ENCODE results near the gene TMEM234. TPM values are rescaled to one million over a fixed set of nuclear protein-coding genes. Genes with fewer than 3 reads are reported as not detected.
"Not testable (repeated sequence)": the region's sequence is repeated elsewhere in the genome, so short reads cannot be mapped to it uniquely, and the experiment has no call there.

TMEM234 gene
- total and polyA plus RNA-seq, 2 donors from 2014 or later = 20.5 to 39.4 TPM

GRCh38 chr1:32265846-32266245 is 43.7 kb upstream of the TMEM234 start:
- H3K27ac ChIP-seq (ENCODE audit: low read depth in 2 of 2, low read length in 2 of 2) = no peak overlapping the region
- H3K4me1 ChIP-seq (ENCODE audit: control insufficient read depth in 2 of 3, insufficient read depth in 2 of 3, low read depth in 1 of 3, low read length in 3 of 3) = peaks cover 0 to 4% (median 0%) of the 10 kb centered on the region in 3 donors
- H3K4me3 ChIP-seq (ENCODE audit: low read length in 3 of 3) = no peak overlapping the region
- H3K9ac ChIP-seq (ENCODE audit: low read length in 3 of 3) = no peak overlapping the region
- H3K36me3 ChIP-seq (ENCODE audit: control insufficient read depth in 2 of 3, insufficient read depth in 3 of 3, low read length in 3 of 3) = no peaks in the 10 kb centered on the region
- H3K9me3 ChIP-seq (ENCODE audit: control insufficient read depth in 2 of 3, insufficient read depth in 1 of 3, low read length in 3 of 3) = no peaks in the 10 kb centered on the region
- FAIRE-seq (no peak), DNase-seq (no peak)
- H3K27me3 ChIP-seq (ENCODE audit: control insufficient read depth, insufficient read depth, low read length) = no peaks in the 10 kb centered on the region
- intact Hi-C loops (cut with DNase I) = no loop called here
- TF ChIP-seq CTCF (IDR thresholded peaks at IDR 0.05; ENCODE audit: borderline replicate concordance, extremely low read depth, insufficient read depth) = no peak

- Histone ChIP-seq H3K27me3 (ENCODE audit: control insufficient read depth, insufficient read depth, low read length) (no peaks in the 10 kb centered on the region), H3K9me3 (ENCODE audit: control insufficient read depth in 2 of 3, insufficient read depth in 1 of 3, low read length in 3 of 3) (no peaks in the 10 kb centered on the region), H3K4me1 (ENCODE audit: control insufficient read depth in 2 of 3, insufficient read depth in 2 of 3, low read depth in 1 of 3, low read length in 3 of 3) (peaks cover 0 to 4% (median 0%) of the 10 kb centered on the region in 3 donors), H3K4me3 (ENCODE audit: low read length in 3 of 3) (no peak overlapping the region), H3K36me3 (ENCODE audit: control insufficient read depth in 2 of 3, insufficient read depth in 3 of 3, low read length in 3 of 3) (no peaks in the 10 kb centered on the region), H3K27ac (ENCODE audit: low read depth in 2 of 2, low read length in 2 of 2) (no peak overlapping the region), H3K9ac (ENCODE audit: low read length in 3 of 3) (no peak overlapping the region)
- no peak for DNase-seq
- intact Hi-C loops (cut with DNase I) = no loop called here
- no peak for TF ChIP-seq CTCF (IDR thresholded peaks at IDR 0.05; ENCODE audit: borderline replicate concordance, extremely low read depth, insufficient read depth)
- no peak for FAIRE-seq
Measured at GRCh38 chr1:32263744-32264143, 41.6 kb upstream of the TMEM234 start.

- H3K9me3 ChIP-seq (ENCODE audit: control insufficient read depth in 2 of 3, insufficient read depth in 1 of 3, low read length in 3 of 3); H3K9ac ChIP-seq (ENCODE audit: low read length in 3 of 3); H3K36me3 ChIP-seq (ENCODE audit: control insufficient read depth in 2 of 3, insufficient read depth in 3 of 3, low read length in 3 of 3); FAIRE-seq; H3K4me3 ChIP-seq (ENCODE audit: low read length in 3 of 3); H3K27ac ChIP-seq (ENCODE audit: low read depth in 2 of 2, low read length in 2 of 2); DNase-seq; H3K4me1 ChIP-seq (ENCODE audit: control insufficient read depth in 2 of 3, insufficient read depth in 2 of 3, low read depth in 1 of 3, low read length in 3 of 3); intact Hi-C loops (cut with DNase I); H3K27me3 ChIP-seq (ENCODE audit: control insufficient read depth, insufficient read depth, low read length): not testable (repeated sequence)
Measured at GRCh38 chr1:32263236-32263593, 41.1 kb upstream of the TMEM234 start.

- Histone ChIP-seq H3K9ac (ENCODE audit: low read length in 3 of 3) (no peak overlapping the region), H3K4me1 (ENCODE audit: control insufficient read depth in 2 of 3, insufficient read depth in 2 of 3, low read depth in 1 of 3, low read length in 3 of 3) (peaks cover 0 to 7% (median 0%) of the 10 kb centered on the region in 3 donors), H3K27me3 (ENCODE audit: control insufficient read depth, insufficient read depth, low read length) (no peaks in the 10 kb centered on the region), H3K9me3 (ENCODE audit: control insufficient read depth in 2 of 3, insufficient read depth in 1 of 3, low read length in 3 of 3) (no peaks in the 10 kb centered on the region), H3K36me3 (ENCODE audit: control insufficient read depth in 2 of 3, insufficient read depth in 3 of 3, low read length in 3 of 3) (no peaks in the 10 kb centered on the region), H3K27ac (ENCODE audit: low read depth in 2 of 2, low read length in 2 of 2) (no peak overlapping the region), H3K4me3 (ENCODE audit: low read length in 3 of 3) (no peak overlapping the region)
- TF ChIP-seq CTCF (IDR thresholded peaks at IDR 0.05; ENCODE audit: borderline replicate concordance, extremely low read depth, insufficient read depth) = no peak
- no peak for FAIRE-seq
- intact Hi-C loops (cut with DNase I) = no loop called here
- DNase-seq = no peak
Measured at GRCh38 chr1:32257227-32257508, 35.0 kb upstream of the TMEM234 start.
